ENCODE results near the gene MAPKAP1. TPM values are rescaled to one million over a fixed set of nuclear protein-coding genes. Genes with fewer than 3 reads are reported as not detected.

MAPKAP1 gene
- total and polyA plus RNA-seq, 2 donors, result 61.4 to 97.6 TPM

GRCh38 chr9:125529107-125529506, 177.9 kb downstream of the MAPKAP1 start:
- Histone ChIP-seq H3K27ac (ENCODE audit: low read depth) (no peak overlapping the region), H3K36me3 (ENCODE audit: insufficient read depth) (no peaks in the 10 kb centered on the region), H3K4me3 (ENCODE audit: low read depth, low read length) (no peak overlapping the region), H3K4me1 (ENCODE audit: insufficient read depth) (peaks cover 1% of the 10 kb centered on the region)
- no peak for DNase-seq (ENCODE audit: extremely low spot score)

DNA sequence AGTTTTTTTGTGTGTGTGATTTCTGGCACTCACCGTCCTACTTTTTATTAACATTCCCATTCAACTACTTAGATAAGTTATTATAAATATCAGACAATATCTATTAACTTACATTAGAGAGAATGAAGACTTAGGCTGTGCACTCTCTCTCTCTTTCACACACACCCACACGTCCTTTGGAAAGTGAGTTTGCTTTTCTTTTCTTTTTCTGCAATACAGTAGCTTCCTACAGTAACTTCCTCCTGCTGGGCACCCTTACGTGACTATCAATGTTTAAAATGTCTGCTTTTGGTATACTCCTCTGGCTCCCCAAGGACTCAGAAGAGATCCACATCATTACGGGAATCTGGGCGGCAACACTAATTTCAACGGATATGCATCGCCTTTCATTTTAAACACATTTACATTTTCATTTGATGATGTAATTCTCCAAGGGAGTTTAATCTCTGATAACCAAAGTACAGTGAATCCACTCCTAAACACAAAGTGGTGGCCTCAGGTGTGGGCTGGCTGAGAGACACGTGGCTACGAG, 179.5 kb downstream of the MAPKAP1 start:
- DNase-seq (ENCODE audit: extremely low spot score), result no peak
- Histone ChIP-seq H3K4me1 (ENCODE audit: insufficient read depth) (peaks cover 1% of the 10 kb centered on the region), H3K27ac (ENCODE audit: low read depth) (no peak overlapping the region), H3K36me3 (ENCODE audit: insufficient read depth) (no peaks in the 10 kb centered on the region), H3K4me3 (ENCODE audit: low read depth, low read length) (no peak overlapping the region)
- 55% methylated on average over 9 of the region's 9 CpGs for WGBS

GRCh38 chr9:125525921-125526631, 180.9 kb downstream of the MAPKAP1 start:
- WGBS, result 47% methylated on average over 6 of the region's 6 CpGs
- Histone ChIP-seq H3K4me3 (ENCODE audit: low read depth, low read length) (no peak overlapping the region), H3K4me1 (ENCODE audit: insufficient read depth) (peaks cover 1% of the 10 kb centered on the region), H3K27ac (ENCODE audit: low read depth) (no peak overlapping the region), H3K36me3 (ENCODE audit: insufficient read depth) (no peaks in the 10 kb centered on the region)
- peak; percentile 76 for DNase-seq (ENCODE audit: extremely low spot score)

- DNase-seq (ENCODE audit: extremely low spot score), result no peak
These were observed 182.2 kb downstream of the MAPKAP1 start for GRCh38 chr9:125524583-125525355.

GRCh38 chr9:125523681-125524080, 183.3 kb downstream of the MAPKAP1 start:
- H3K4me1 ChIP-seq (ENCODE audit: insufficient read depth), result peaks cover 1% of the 10 kb centered on the region
- 98% methylated on average over 3 of the region's 3 CpGs for WGBS

More at GRCh38 chr9:125524583-125525355, 182.2 kb downstream of the MAPKAP1 start:
- 77% methylated on average over 6 of the region's 6 CpGs for WGBS
- Histone ChIP-seq H3K4me1 (ENCODE audit: insufficient read depth) (peaks cover 1% of the 10 kb centered on the region), H3K36me3 (ENCODE audit: insufficient read depth) (no peaks in the 10 kb centered on the region), H3K27ac (ENCODE audit: low read depth) (no peak overlapping the region), H3K4me3 (ENCODE audit: low read depth, low read length) (no peak overlapping the region)

GRCh38 chr9:125522328-125522725, 184.7 kb downstream of the MAPKAP1 start:
- Histone ChIP-seq H3K4me1 (ENCODE audit: insufficient read depth) (peaks cover 1% of the 10 kb centered on the region), H3K27ac (ENCODE audit: low read depth) (no peak overlapping the region), H3K4me3 (ENCODE audit: low read depth, low read length) (no peak overlapping the region), H3K36me3 (ENCODE audit: insufficient read depth) (no peaks in the 10 kb centered on the region)
- WGBS, result 79% methylated on average over 5 of the region's 5 CpGs
- DNase-seq (ENCODE audit: extremely low spot score), result no peak

More at GRCh38 chr9:125523681-125524080, 183.3 kb downstream of the MAPKAP1 start:
- DNase-seq (ENCODE audit: extremely low spot score), result no peak
- no peaks in the 10 kb centered on the region for H3K36me3 ChIP-seq (ENCODE audit: insufficient read depth)
- no peak overlapping the region for H3K4me3 ChIP-seq (ENCODE audit: low read depth, low read length)
- H3K27ac ChIP-seq (ENCODE audit: low read depth), result no peak overlapping the region

- no peak for DNase-seq (ENCODE audit: extremely low spot score)
- Histone ChIP-seq H3K4me1 (ENCODE audit: insufficient read depth) (peaks cover 1% of the 10 kb centered on the region), H3K4me3 (ENCODE audit: low read depth, low read length) (no peak overlapping the region), H3K27ac (ENCODE audit: low read depth) (no peak overlapping the region), H3K36me3 (ENCODE audit: insufficient read depth) (no peaks in the 10 kb centered on the region)
- WGBS, result 28% methylated on average over 3 of the region's 3 CpGs
These were observed 185.3 kb downstream of the MAPKAP1 start for GRCh38 chr9:125521462-125522327.

GRCh38 chr9:125519734-125520133, 187.3 kb downstream of the MAPKAP1 start:
- Histone ChIP-seq H3K4me1 (ENCODE audit: insufficient read depth) (no peaks in the 10 kb centered on the region), H3K4me3 (ENCODE audit: low read depth, low read length) (no peak overlapping the region)
- 95% methylated on average over 3 of the region's 3 CpGs for WGBS

GRCh38 chr9:125517577-125517976, 189.4 kb downstream of the MAPKAP1 start:
- DNase-seq (ENCODE audit: extremely low spot score), result no peak
- no peak overlapping the region for H3K27ac ChIP-seq (ENCODE audit: low read depth)
- H3K4me3 ChIP-seq (ENCODE audit: low read depth, low read length), result no peak overlapping the region
- no peaks in the 10 kb centered on the region for H3K36me3 ChIP-seq (ENCODE audit: insufficient read depth)
- 87% methylated on average over 4 of the region's 4 CpGs for WGBS
- no peaks in the 10 kb centered on the region for H3K4me1 ChIP-seq (ENCODE audit: insufficient read depth)

More at GRCh38 chr9:125519734-125520133, 187.3 kb downstream of the MAPKAP1 start:
- H3K27ac ChIP-seq (ENCODE audit: low read depth), result no peak overlapping the region
- no peak for DNase-seq (ENCODE audit: extremely low spot score)
- no peaks in the 10 kb centered on the region for H3K36me3 ChIP-seq (ENCODE audit: insufficient read depth)

GRCh38 chr9:125515983-125516940, 190.7 kb downstream of the MAPKAP1 start:
- 86% methylated on average over 6 of the region's 6 CpGs for WGBS
- Histone ChIP-seq H3K4me3 (ENCODE audit: low read depth, low read length) (no peak overlapping the region), H3K27ac (ENCODE audit: low read depth) (no peak overlapping the region), H3K4me1 (ENCODE audit: insufficient read depth) (no peaks in the 10 kb centered on the region), H3K36me3 (ENCODE audit: insufficient read depth) (no peaks in the 10 kb centered on the region)
- no peak for DNase-seq (ENCODE audit: extremely low spot score)

GRCh38 chr9:125515281-125515680, 191.7 kb downstream of the MAPKAP1 start:
- WGBS, result 59% methylated on average over 5 of the region's 5 CpGs
- Histone ChIP-seq H3K36me3 (ENCODE audit: insufficient read depth) (no peaks in the 10 kb centered on the region), H3K4me1 (ENCODE audit: insufficient read depth) (peaks cover under 1% of the 10 kb centered on the region), H3K27ac (ENCODE audit: low read depth) (no peak overlapping the region), H3K4me3 (ENCODE audit: low read depth, low read length) (no peak overlapping the region)
- no peak for DNase-seq (ENCODE audit: extremely low spot score)

DNA sequence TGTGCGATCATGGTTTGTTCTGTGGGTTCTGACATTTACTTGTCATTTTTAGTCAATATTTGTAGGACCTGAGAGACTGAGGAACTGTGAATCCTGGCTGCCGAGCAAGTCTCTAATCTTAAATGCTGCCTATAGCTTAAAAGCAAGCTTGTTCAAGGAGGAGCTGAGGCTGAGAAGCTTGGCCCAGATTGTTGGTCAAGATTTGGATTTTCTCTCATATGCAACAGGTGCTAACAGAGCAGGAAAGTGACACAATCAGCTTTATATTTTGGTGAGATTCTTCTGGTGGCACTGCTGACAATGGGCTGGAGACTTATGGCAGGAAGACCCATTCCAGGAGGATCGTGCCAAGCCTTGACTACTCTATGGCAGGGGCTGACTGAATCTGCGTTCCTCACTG, 192.5 kb downstream of the MAPKAP1 start:
- 87% methylated on average over 4 of the region's 4 CpGs for WGBS
- no peak for DNase-seq (ENCODE audit: extremely low spot score)
- no peak overlapping the region for H3K4me3 ChIP-seq (ENCODE audit: low read depth, low read length)
- H3K36me3 ChIP-seq (ENCODE audit: insufficient read depth), result no peaks in the 10 kb centered on the region
- H3K27ac ChIP-seq (ENCODE audit: low read depth), result no peak overlapping the region
- peaks cover 1% of the 10 kb centered on the region for H3K4me1 ChIP-seq (ENCODE audit: insufficient read depth)
